ENCODE data around the gene KBTBD3. TPM values are rescaled to one million over a fixed set of nuclear protein-coding genes. Genes with fewer than 3 reads are reported as not detected.
"Not testable (repeated sequence)": the region's sequence is repeated elsewhere in the genome, so short reads cannot be mapped to it uniquely, and the experiment has no call there.

The KBTBD3 gene
- total RNA-seq, 1 experiment from 2014 or later = 3.2 TPM

GRCh38 chr11:106012744-106013143, 64.4 kb downstream of the KBTBD3 start:
- no peak for DNase-seq (ENCODE audit: extremely low read depth, low read depth)

DNA sequence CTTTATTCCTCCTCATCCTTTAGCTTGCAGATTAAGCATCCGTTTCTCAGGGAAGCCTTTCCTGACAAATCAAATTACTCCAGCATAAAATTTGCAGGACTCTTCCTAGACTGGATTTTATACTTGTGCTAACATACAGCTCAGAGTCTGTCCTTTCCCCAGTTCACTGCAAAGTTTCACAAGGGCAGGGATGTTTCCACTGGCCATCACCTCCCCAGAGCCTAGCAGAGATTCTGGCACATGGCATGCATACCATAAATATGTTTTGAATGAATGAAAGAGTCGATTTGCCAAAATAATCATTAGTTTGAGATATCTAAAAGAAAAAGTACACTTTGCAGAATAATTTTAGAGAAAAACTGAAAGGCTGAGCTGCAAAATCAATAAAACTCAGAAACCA, 65.7 kb downstream of the KBTBD3 start:
- DNase-seq (ENCODE audit: extremely low read depth, low read depth) = no peak

DNA sequence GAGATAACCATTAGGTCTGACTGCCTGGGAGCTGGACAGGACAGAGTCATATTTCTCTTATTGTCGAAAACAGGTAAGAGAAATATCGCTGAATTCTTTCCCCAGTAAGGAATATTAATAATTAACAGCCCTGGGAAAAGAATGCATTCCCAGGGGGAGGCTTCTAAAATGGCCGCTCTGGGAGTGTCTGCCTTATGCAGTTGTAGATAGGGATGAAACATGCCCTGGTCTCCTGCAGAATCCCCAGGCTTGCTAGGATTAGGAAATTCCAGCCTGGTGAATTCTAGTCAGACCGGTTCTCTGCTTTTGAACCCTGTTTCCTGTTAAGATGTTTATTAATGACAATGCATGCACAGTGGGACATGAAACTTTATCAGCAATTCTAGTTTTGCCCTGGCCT, 74.1 kb downstream of the KBTBD3 start:
- not testable (repeated sequence) for DNase-seq (ENCODE audit: extremely low read depth, low read depth)

GRCh38 chr11:106001304-106002012, 75.7 kb downstream of the KBTBD3 start:
- DNase-seq (ENCODE audit: extremely low read depth, low read depth) = no peak

Other genes starting within 250 kb of the KBTBD3 start
- gene MSANTD4, start 55.1 kb downstream of the KBTBD3 start, total RNA-seq (2014; rRNA removed; shearing (Covaris generic)) = 17.2 and 22.0 TPM in 2 replicates
- 50.4 and 52.2 TPM in 2 replicates for gene AASDHPPT, start 315 bp upstream of the KBTBD3 start, total RNA-seq (2014; rRNA removed; shearing (Covaris generic))